A549 (cell line): ENCODE data around the gene CACNA2D4. TPM values are rescaled to one million over a fixed set of nuclear protein-coding genes. Genes with fewer than 3 reads are reported as not detected.

Experiments
- ATAC-seq, 2 experiments: fragments of 200-7000 bp in 1 of 2; fragments of >200 bp in 1 of 2; cut with Nextera tagmentation in 1 of 2; cut with Tn5 transposase in 1 of 2; 3 replicates each; pipeline versions ENCODE4 v1.8.0 to v1.9.1; 2018 to 2020; ENCODE audit warnings: mild to moderate bottlenecking in 1 of 2, moderate library complexity in 1 of 2
- CTCF ChIA-PET: fragments of 300-600 bp; sonication (Branson Sonifier 250); formaldehyde crosslinking; extraction: SDS; loops from one replicate; lab custom pipeline; 2021; ENCODE audit warnings: antibody characterized with exemption, inconsistent platforms; lab: Yijun Ruan, JAX
- POLR2A ChIA-PET: fragments of 350-600 bp; formaldehyde crosslinking; extraction: SDS; loops from one replicate; lab custom pipeline; 2021; ENCODE audit warnings: antibody characterized with exemption, inconsistent platforms; lab: Yijun Ruan, JAX
- DNase-seq, 2 experiments: peaks; one replicate each; pipeline versions ENCODE4 v3.0.0 to v3.0.0-alpha.2; 2011 to 2016; ENCODE audit warnings: low read depth in 1 of 2, low spot score in 1 of 2
- FAIRE-seq: peaks from 2 replicates; lab custom pipeline; 2011; peaks lifted over from hg19 to GRCh38; lab: Jason Lieb, UNC
- H3K27ac ChIP-seq, 2 experiments: fragments of >200 bp; sonication (Bioruptor Twin); formaldehyde crosslinking; 3 replicates each; pipeline ENCODE4 v1.5.1; 2016 to 2017
- H3K4me1 ChIP-seq: fragments of >200 bp; sonication (Bioruptor Twin); formaldehyde crosslinking; 3 replicates; pipeline ENCODE4 v1.6.1; 2016
- H3K4me2 ChIP-seq: fragments of >200 bp; sonication (Bioruptor Twin); formaldehyde crosslinking; 3 replicates; pipeline ENCODE4 v1.6.1; 2016
- H3K4me3 ChIP-seq: fragments of >200 bp; sonication (Bioruptor Twin); formaldehyde crosslinking; 3 replicates; pipeline ENCODE4 v1.5.1; 2016
- H3K9me3 ChIP-seq: fragments of >200 bp; sonication (Bioruptor Twin); formaldehyde crosslinking; 3 replicates; pipeline ENCODE4 v1.6.1; 2016
- ATOH8 ChIP-seq: fragments of 250-450 bp; sonication (Bioruptor Pico); IDR thresholded peaks from 2 replicates; pipeline ENCODE4 v1.5.0; 2020; ENCODE audit warnings: low read depth, mild to moderate bottlenecking, moderate library complexity
- BHLHE40 ChIP-seq: IDR thresholded peaks from 2 replicates; pipeline ENCODE4 v1.6.1; 2012; ENCODE audit warnings: low read depth, low read length, inconsistent platforms
- CBX2 ChIP-seq: fragments of 200-600 bp; sonication (generic); IDR thresholded peaks from 2 replicates; pipeline ENCODE4 v1.6.1; 2016; ENCODE audit warnings: low read depth, mild to moderate bottlenecking, borderline replicate concordance
- CBX8 ChIP-seq: fragments of 200-600 bp; sonication (generic); IDR thresholded peaks from 2 replicates; pipeline ENCODE4 v1.6.1; 2016
- CHD2 ChIP-seq: fragments of 150-350 bp; IDR thresholded peaks from 2 replicates; pipeline ENCODE4 v1.6.1; 2014; ENCODE audit warnings: low read length; ENCODE audit not compliant: partially characterized antibody
- FOSL2 ChIP-seq, 2 experiments: fragments of 450-650 bp in 1 of 2; fragments of >200 bp in 1 of 2; sonication (Bioruptor Twin) in 1 of 2; formaldehyde crosslinking; IDR thresholded peaks; 2 replicates each; pipeline versions ENCODE4 v1.5.0 to v1.6.1; 2016 to 2020; ENCODE audit warnings: mild to moderate bottlenecking in 1 of 2, moderate library complexity in 1 of 2
- FOXS1 ChIP-seq: fragments of 250-450 bp; sonication (Bioruptor Pico); IDR thresholded peaks from 2 replicates; pipeline ENCODE4 v1.5.0; 2020; ENCODE audit warnings: mild to moderate bottlenecking, moderate library complexity
- GATA3 ChIP-seq: IDR thresholded peaks from 2 replicates; pipeline ENCODE4 v1.6.1; 2012; ENCODE audit warnings: borderline replicate concordance
- HDAC2 ChIP-seq: fragments of 200-600 bp; sonication (generic); IDR thresholded peaks from 2 replicates; pipeline ENCODE4 v1.6.1; 2016
- HES2 ChIP-seq: fragments of >200 bp; sonication (Bioruptor Twin); formaldehyde crosslinking; IDR thresholded peaks from 2 replicates; pipeline ENCODE4 v1.6.1; 2016
- HOXB13 ChIP-seq: fragments of 250-450 bp; sonication (Bioruptor Pico); IDR thresholded peaks from 2 replicates; pipeline ENCODE4 v1.5.0; 2020; ENCODE audit warnings: low read depth, mild to moderate bottlenecking, moderate library complexity
- JUN ChIP-seq, 2 experiments: fragments of >200 bp; sonication (Bioruptor Twin); formaldehyde crosslinking; IDR thresholded peaks; 2 replicates in 1 of 2; 3 replicates in 1 of 2; pipeline ENCODE4 v1.6.1; 2016 to 2017
- JUNB ChIP-seq: fragments of >200 bp; sonication (Bioruptor Twin); formaldehyde crosslinking; IDR thresholded peaks from 2 replicates; pipeline ENCODE4 v1.6.1; 2016
- KDM1A ChIP-seq: fragments of 200-600 bp; sonication (generic); IDR thresholded peaks from 2 replicates; pipeline ENCODE4 v1.6.1; 2016; ENCODE audit warnings: low read depth, mild to moderate bottlenecking
- MAFK ChIP-seq: fragments of 450-650 bp; IDR thresholded peaks from 2 replicates; pipeline ENCODE4 v1.6.1; 2014; ENCODE audit not compliant: partially characterized antibody
- MYC ChIP-seq: IDR thresholded peaks from 2 replicates; pipeline ENCODE4 v1.6.1; 2012; ENCODE audit warnings: mild to moderate bottlenecking, inconsistent platforms, low read length, improper control_type of control experiment, borderline replicate concordance
- NFE2L2 ChIP-seq: fragments of 150-350 bp; conservative IDR thresholded peaks from 2 replicates; pipeline ENCODE4 v1.6.1; 2014; ENCODE audit warnings: low read length
- NPAS2 ChIP-seq: fragments of 250-450 bp; sonication (Bioruptor Pico); IDR thresholded peaks from 2 replicates; pipeline ENCODE4 v1.8.0; 2022; ENCODE audit warnings: mild to moderate bottlenecking, moderate library complexity, borderline replicate concordance
- NR3C1 ChIP-seq: fragments of >200 bp; sonication (Bioruptor Twin); formaldehyde crosslinking; IDR thresholded peaks from 3 replicates; pipeline ENCODE4 v1.6.1; 2017
- POLR2A ChIP-seq: IDR thresholded peaks from 2 replicates; pipeline ENCODE4 v1.6.1; 2012; ENCODE audit warnings: mild to moderate bottlenecking, low read length
- RAD21 ChIP-seq, 2 experiments: fragments of >200 bp in 1 of 2; sonication (Bioruptor Twin) in 1 of 2; formaldehyde crosslinking in 1 of 2; IDR thresholded peaks in 1 of 2; conservative IDR thresholded peaks in 1 of 2; 2 replicates in 1 of 2; 3 replicates in 1 of 2; pipeline ENCODE4 v1.6.1; 2012 to 2018; ENCODE audit warnings: inconsistent platforms in 1 of 2
- REST ChIP-seq: fragments of 200-600 bp; sonication (generic); IDR thresholded peaks from 2 replicates; pipeline ENCODE4 v1.6.1; 2016; ENCODE audit warnings: antibody characterized with exemption, mild to moderate bottlenecking, moderate library complexity
- SMC3 ChIP-seq: fragments of >200 bp; sonication (Bioruptor Twin); formaldehyde crosslinking; IDR thresholded peaks from 3 replicates; pipeline ENCODE4 v1.6.1; 2018; ENCODE audit warnings: inconsistent platforms
- TFCP2L1 ChIP-seq: fragments of 250-450 bp; sonication (Bioruptor Pico); IDR thresholded peaks from 2 replicates; pipeline ENCODE4 v1.5.0; 2021; ENCODE audit warnings: mild to moderate bottlenecking
- TP53 ChIP-seq: fragments of 250-450 bp; sonication (Bioruptor Pico); IDR thresholded peaks from 2 replicates; pipeline ENCODE4 v1.5.0; 2021; ENCODE audit warnings: mild to moderate bottlenecking, moderate library complexity
- USF2 ChIP-seq: fragments of 450-650 bp; IDR thresholded peaks from 2 replicates; pipeline ENCODE4 v1.6.1; 2014; ENCODE audit warnings: antibody characterized with exemption
- WGBS: methylation state at CpG from one replicate; pipeline ENCODE4 v1.1.6; 2017; ENCODE audit errors: missing lambda C conversion rate; 5-methylcytosine and 5-hydroxymethylcytosine counted together
- polyA plus RNA-seq, 4 experiments: library from polyadenylated mRNA; depleted of rRNA in 3 of 4; stranded (reverse); fragments of >200 nt; fragmentation: RNase III in 1 of 4; extraction: RNeasy Plus Mini Kit Qiagen cat#74134 plus additional on column Dnase treatment in 1 of 4; gene quantifications; 2 replicates in 3 of 4; 3 replicates in 1 of 4; pipeline ENCODE4 v1.2.3, GENCODE V29; 2011 to 2017

Gene CACNA2D4
- polyA plus RNA-seq, 2 of the 4 experiments (the other 2 are of a cell fraction), result not detected

- 90% methylated on average over 24 of the region's 26 CpGs for WGBS
- DNase-seq (no peak), ATAC-seq (no peak), FAIRE-seq (no peak)
- POLR2A ChIA-PET, result no interaction called here
- H3K9me3 ChIP-seq, result no peaks in the 10 kb centered on the region
- no peak overlapping the region for H3K4me3 ChIP-seq
- no peak for TF ChIP-seq RAD21 (conservative IDR thresholded peaks at IDR 0.05 in 1 of 2, IDR thresholded peaks at IDR 0.05 in 1 of 2)
- TF ChIP-seq NPAS2 (CRISPR knock-in tag), result no peak
- no peak for TF ChIP-seq JUNB
- no peak for TF ChIP-seq HOXB13 (CRISPR knock-in tag)
- TF ChIP-seq CBX2, result no peak
- no peak for TF ChIP-seq JUN (IDR thresholded peaks at IDR 0.05)
- TF ChIP-seq CHD2, result no peak
- TF ChIP-seq MYC, result no peak
- no peak for TF ChIP-seq HES2
- no peak for TF ChIP-seq POLR2A
- no peak for TF ChIP-seq BHLHE40
- no peak for TF ChIP-seq MAFK
- no peak overlapping the region for H3K4me2 ChIP-seq
- CTCF ChIA-PET, result interaction anchor here (1.5 to 14.6 kb wide), 5 partner anchors 139 to 789 kb away, joined by 4 to 483 read pairs (median 210); partner anchors contain the start of gene WNT5B
- H3K4me1 ChIP-seq, result peaks cover 10% of the 10 kb centered on the region
- no peak overlapping the region for H3K27ac ChIP-seq
These were observed 124.8 kb downstream of the CACNA2D4 start for GRCh38 chr12:1793426-1794210.

- no peak overlapping the region for H3K27ac ChIP-seq
- CTCF ChIA-PET, result interaction anchor here (0.6 to 14.6 kb wide), 12 partner anchors 10 to 790 kb away, joined by 3 to 483 read pairs (median 17); partner anchors contain the start of gene WNT5B
These were observed 126.0 kb downstream of the CACNA2D4 start for GRCh38 chr12:1792406-1792805.

GRCh38 chr12:1791104-1791841 lies 127.2 kb downstream of the CACNA2D4 start:
- ATAC-seq, result peak; percentile 44 to 53; a peak in 3 of 6 replicates
- Histone ChIP-seq H3K4me1 (peaks cover 4% of the 10 kb centered on the region; the same call in 2 of the 3 replicates), H3K27ac (no peak overlapping the region), H3K4me3 (no peak overlapping the region), H3K9me3 (no peaks in the 10 kb centered on the region), H3K4me2 (no peak overlapping the region)
- WGBS, result 53% methylated on average over 10 of the region's 10 CpGs
- POLR2A ChIA-PET, result interaction anchor here (0.7 to 2.2 kb wide), 4 partner anchors 100 to 138 kb away, joined by 3 to 10 read pairs (median 4); partner anchors contain the start of gene ADIPOR2
- peak; percentile 99 for FAIRE-seq
- CTCF ChIA-PET, result interaction anchor here (0.6 to 14.6 kb wide), 71 partner anchors 8 to 840 kb away, joined by 3 to 483 read pairs (median 5); partner anchors contain the start of genes ADIPOR2 and WNT5B
- peak; percentile 60 to 78 for DNase-seq
- TF ChIP-seq BHLHE40, result no peak
- TF ChIP-seq REST, result no peak
- no peak for TF ChIP-seq HDAC2
- TF ChIP-seq NPAS2 (CRISPR knock-in tag), result no peak
- no peak for TF ChIP-seq TP53 (CRISPR knock-in tag)
- TF ChIP-seq KDM1A, result no peak
- TF ChIP-seq ATOH8 (CRISPR knock-in tag), result no peak
- no peak for TF ChIP-seq GATA3
- no peak for TF ChIP-seq USF2
- TF ChIP-seq TFCP2L1, result no peak
- no peak for TF ChIP-seq NFE2L2
- TF ChIP-seq FOSL2 (IDR thresholded peaks at IDR 0.05), result no peak
- no peak for TF ChIP-seq FOSL2 (CRISPR knock-in tag; IDR thresholded peaks at IDR 0.05)
- peak; percentile 98 for TF ChIP-seq SMC3
- TF ChIP-seq NR3C1, result no peak
- no peak for TF ChIP-seq FOXS1 (CRISPR knock-in tag)
- TF ChIP-seq RAD21 (conservative IDR thresholded peaks at IDR 0.05 in 1 of 2, IDR thresholded peaks at IDR 0.05 in 1 of 2), result peak; percentile 91 to 93
- no peak for TF ChIP-seq CBX8
- TF ChIP-seq JUN (IDR thresholded peaks at IDR 0.05), result no peak

More at GRCh38 chr12:1792406-1792805, 126.0 kb downstream of the CACNA2D4 start:
- 89% methylated on average over 6 of the region's 6 CpGs for WGBS
- H3K9me3 ChIP-seq, result no peaks in the 10 kb centered on the region
- TF ChIP-seq CBX2, result no peak
- POLR2A ChIA-PET, result no interaction called here
- FAIRE-seq (no peak), ATAC-seq (no peak), DNase-seq (no peak)
- peaks cover 10% of the 10 kb centered on the region for H3K4me1 ChIP-seq
- no peak overlapping the region for H3K4me2 ChIP-seq
- no peak overlapping the region for H3K4me3 ChIP-seq
